HCT116 (cell line): ENCODE measurements around the gene PRSS35. TPM values are rescaled to one million over a fixed set of nuclear protein-coding genes. Genes with fewer than 3 reads are reported as not detected.

Source experiments
- ATAC-seq: fragments of 200-7000 bp; cut with Tn5 transposase; 2 replicates; pipeline ENCODE4 v1.9.1; 2020; ENCODE audit warnings: mild to moderate bottlenecking, moderate library complexity
- BruUV-seq: library from RNA; stranded (reverse); fragments of 400-500 nt; replicated peaks from 2 replicates; lab custom pipeline; 2021; lab: Mats Ljungman, UMichigan
- CTCF ChIA-PET: fragments of 300-600 bp; sonication (Branson Sonifier 250); formaldehyde crosslinking; loops from one replicate; lab custom pipeline; 2021; ENCODE audit warnings: antibody characterized with exemption; lab: Charles Lee
- POLR2A ChIA-PET: fragments of 300-600, 350-600 bp; sonication (Branson Sonifier 250); formaldehyde crosslinking; loops from one replicate; lab custom pipeline; 2021; ENCODE audit warnings: antibody characterized with exemption; lab: Charles Lee
- RAD21 ChIA-PET, 2 experiments: fragments of 300-600 bp; sonication (Branson Sonifier 250); formaldehyde crosslinking; loops; one replicate each; lab custom pipeline; 2023; ENCODE audit warnings: low total read pairs in 2 of 2; ENCODE audit not compliant: uncharacterized antibody in 2 of 2, unreplicated experiment in 2 of 2, low non-redundant PET in 1 of 2; lab: Charles Lee
- DNase-seq: peaks from one replicate; pipeline ENCODE4 v3.0.0-alpha.2; 2010; ENCODE audit warnings: low read depth, low spot score
- H2AFZ ChIP-seq: fragments of 200-600 bp; shearing (Covaris generic), sonication (generic); 2 replicates; pipeline ENCODE4 v1.6.1; 2017; ENCODE audit warnings: low read depth, mixed run types, mixed read lengths, antibody characterized with exemption, low read length; ENCODE audit not compliant: poor library complexity, severe bottlenecking
- H3K27ac ChIP-seq: 2 replicates; pipeline ENCODE4 v1.5.1; 2012; ENCODE audit warnings: low read depth, low read length
- H3K27me3 ChIP-seq: fragments of 200-600 bp; sonication (generic); 2 replicates; pipeline ENCODE4 v1.6.1; 2016; ENCODE audit warnings: mixed run types, low read length, mixed read lengths; ENCODE audit not compliant: insufficient read depth
- H3K36me3 ChIP-seq, 2 experiments: fragments of 200-500 bp in 1 of 2; fragments of 200-600 bp in 1 of 2; sonication (Bioruptor generic) in 1 of 2; sonication (generic) in 1 of 2; 2 replicates each; pipeline versions ENCODE4 v1.5.1 to v1.6.1; 2014 to 2016; ENCODE audit warnings: low read length in 2 of 2, inconsistent platforms in 1 of 2, mixed read lengths in 1 of 2, mixed run types in 1 of 2; ENCODE audit not compliant: insufficient read depth in 2 of 2, control insufficient read depth in 1 of 2
- H3K4me1 ChIP-seq, 2 experiments: fragments of 200-600 bp in 1 of 2; sonication (generic) in 1 of 2; 2 replicates each; pipeline versions ENCODE4 v1.5.1 to v1.6.1; 2012 to 2017; ENCODE audit warnings: low read length in 2 of 2, inconsistent platforms in 1 of 2, mild to moderate bottlenecking in 1 of 2, mixed read lengths in 1 of 2, mixed run types in 1 of 2, moderate library complexity in 1 of 2; ENCODE audit not compliant: insufficient read depth in 2 of 2, control insufficient read depth in 1 of 2
- H3K4me2 ChIP-seq: fragments of 200-600 bp; sonication (generic); 2 replicates; pipeline ENCODE4 v1.6.1; 2017; ENCODE audit warnings: mixed run types, low read length, mixed read lengths
- H3K4me3 ChIP-seq, 2 experiments: fragments of 200-600 bp in 1 of 2; sonication (generic) in 1 of 2; replicated peaks in 1 of 2; 2 replicates each; pipeline ENCODE4 v1.5.1; 2011 to 2016; ENCODE audit warnings: low read length in 2 of 2, control low read depth in 1 of 2, low read depth in 1 of 2, mild to moderate bottlenecking in 1 of 2, mixed read lengths in 1 of 2, mixed run types in 1 of 2
- H3K79me2 ChIP-seq: fragments of 200-600 bp; sonication (generic); 2 replicates; pipeline ENCODE4 v1.6.1; 2017; ENCODE audit warnings: mild to moderate bottlenecking, mixed run types, low read length, moderate library complexity, mixed read lengths; ENCODE audit not compliant: insufficient read depth
- H3K9ac ChIP-seq: fragments of 200-600 bp; sonication (generic); 2 replicates; pipeline ENCODE4 v1.6.1; 2016; ENCODE audit warnings: low read length, mixed read lengths
- H3K9me2 ChIP-seq: fragments of 200-600 bp; sonication (generic), shearing (Covaris generic); 2 replicates; pipeline ENCODE4 v1.6.1; 2017; ENCODE audit warnings: mixed run types, mild to moderate bottlenecking, moderate library complexity; ENCODE audit not compliant: insufficient read depth
- H3K9me3 ChIP-seq, 2 experiments: fragments of 200-500 bp in 1 of 2; fragments of 200-600 bp in 1 of 2; sonication (Bioruptor generic) in 1 of 2; sonication (generic) in 1 of 2; 2 replicates each; pipeline ENCODE4 v1.6.1; 2014 to 2017; ENCODE audit warnings: low read length in 2 of 2, mixed read lengths in 2 of 2, inconsistent platforms in 1 of 2, low read depth in 1 of 2, mild to moderate bottlenecking in 1 of 2, mixed run types in 1 of 2, moderate library complexity in 1 of 2; ENCODE audit not compliant: control insufficient read depth in 1 of 2, insufficient read depth in 1 of 2
- H4K20me1 ChIP-seq: fragments of 200-600 bp; sonication (generic), shearing (Covaris generic); 2 replicates; pipeline ENCODE4 v1.6.1; 2017; ENCODE audit warnings: mixed run types, mild to moderate bottlenecking, moderate library complexity; ENCODE audit not compliant: insufficient read depth
- CBX3 ChIP-seq: IDR thresholded peaks from 2 replicates; pipeline ENCODE4 v1.6.1; 2012; ENCODE audit warnings: low read depth
- CTCF ChIP-seq, 3 experiments: fragments of 200-600 bp in 1 of 3; sonication (generic) in 1 of 3; IDR thresholded peaks in 2 of 3; conservative IDR thresholded peaks in 1 of 3; 2 replicates each; pipeline ENCODE4 v1.5.1; 2012 to 2017; ENCODE audit warnings: low read depth in 2 of 3, low read length in 2 of 3, antibody characterized with exemption in 1 of 3, borderline replicate concordance in 1 of 3, control low read depth in 1 of 3, mild to moderate bottlenecking in 1 of 3, mixed read lengths in 1 of 3, mixed run types in 1 of 3, moderate library complexity in 1 of 3; ENCODE audit not compliant: insufficient read depth in 1 of 3
- ELF1 ChIP-seq: IDR thresholded peaks from 2 replicates; pipeline ENCODE4 v1.6.1; 2012; ENCODE audit warnings: low read depth, borderline replicate concordance
- JUND ChIP-seq: IDR thresholded peaks from 2 replicates; pipeline ENCODE4 v1.6.1; 2012
- POLR2AphosphoS5 ChIP-seq: IDR thresholded peaks from 2 replicates; pipeline ENCODE4 v1.6.1; 2011; ENCODE audit warnings: mild to moderate bottlenecking, low read depth, low read length, moderate library complexity
- RAD21 ChIP-seq: IDR thresholded peaks from 2 replicates; pipeline ENCODE4 v1.6.1; 2012; ENCODE audit warnings: low read depth, mild to moderate bottlenecking
- SIN3A ChIP-seq: IDR thresholded peaks from 2 replicates; pipeline ENCODE4 v1.6.1; 2012; ENCODE audit warnings: low read depth
- SP1 ChIP-seq: IDR thresholded peaks from 2 replicates; pipeline ENCODE4 v1.6.1; 2012; ENCODE audit warnings: low read depth
- TCF7L2 ChIP-seq: IDR thresholded peaks from 2 replicates; pipeline ENCODE4 v1.7.0; 2011; ENCODE audit warnings: borderline replicate concordance, inconsistent platforms; ENCODE audit not compliant: insufficient read depth, insufficient read length; ENCODE audit errors: extremely low read depth
- intact Hi-C: fragments of 100-400 bp; cut with micrococcal nuclease; formaldehyde crosslinking; loops from 2 replicates; pipeline ENCODE4 v1.10.0; 2022
- total RNA-seq: library from RNA; stranded (reverse); gene quantifications from one replicate; pipeline ENCODE4 v1.2.1, GENCODE V29; 2021; ENCODE audit not compliant: unreplicated experiment

The PRSS35 gene
- total RNA-seq, 1 experiment from 2014 or later = 0.37 TPM

- ChIA-PET RAD21 (no interaction called here), POLR2A (no interaction called here), CTCF (no interaction called here)
- H4K20me1 ChIP-seq = no peaks in the 10 kb centered on the region
- ATAC-seq (no peak), DNase-seq (no peak)
- H3K4me3 ChIP-seq = no peak overlapping the region
- H3K9me3 ChIP-seq = no peaks in the 10 kb centered on the region
- intact Hi-C loops = no loop called here
- H3K4me1 ChIP-seq = no peaks in the 10 kb centered on the region
- no peaks in the 10 kb centered on the region for H3K36me3 ChIP-seq
- no peaks in the 10 kb centered on the region for H3K79me2 ChIP-seq
- TF ChIP-seq TCF7L2 (no peak), JUND (no peak), POLR2AphosphoS5 (no peak), RAD21 (no peak)
- no peaks in the 10 kb centered on the region for H3K9me2 ChIP-seq
- no peak overlapping the region for H3K4me2 ChIP-seq
- no peak overlapping the region for H3K9ac ChIP-seq
- H2AFZ ChIP-seq = no peak overlapping the region
- BruUV-seq = no TSS peak
- no peaks in the 10 kb centered on the region for H3K27me3 ChIP-seq
- H3K27ac ChIP-seq = no peak overlapping the region
Observed at GRCh38 chr6:83464381-83465140, 47.8 kb upstream of the PRSS35 start.

GRCh38 chr6:83466328-83466727 lies 46.0 kb upstream of the PRSS35 start:
- H3K9me3 ChIP-seq = no peaks in the 10 kb centered on the region
- ChIA-PET RAD21 (no interaction called here), CTCF (no interaction called here), POLR2A (no interaction called here)
- no TSS peak for BruUV-seq
- no peak overlapping the region for H3K4me3 ChIP-seq
- ATAC-seq = no peak
- H3K9ac ChIP-seq = no peak overlapping the region
- DNase-seq = no peak
- no peak overlapping the region for H3K4me2 ChIP-seq
- H3K27me3 ChIP-seq = no peaks in the 10 kb centered on the region
- H3K27ac ChIP-seq = no peak overlapping the region
- H3K79me2 ChIP-seq = no peaks in the 10 kb centered on the region
- TF ChIP-seq CBX3 (no peak), CTCF (IDR thresholded peaks at IDR 0.05 in 2 of 3, conservative IDR thresholded peaks at IDR 0.05 in 1 of 3; ENCODE audit: borderline replicate concordance in 1 of 3, insufficient read depth in 1 of 3, low read depth in 2 of 3, low read length in 2 of 3) (no peak), JUND (no peak), RAD21 (no peak), SIN3A (no peak), ELF1 (no peak), SP1 (no peak)
- H3K36me3 ChIP-seq = no peaks in the 10 kb centered on the region
- no peaks in the 10 kb centered on the region for H3K4me1 ChIP-seq
- intact Hi-C loops = no loop called here
- no peaks in the 10 kb centered on the region for H4K20me1 ChIP-seq
- no peaks in the 10 kb centered on the region for H3K9me2 ChIP-seq
- H2AFZ ChIP-seq = no peak overlapping the region
